Esophagus muscularis mucosa (tissue), 4 donors: ENCODE results near the gene TXNRD2.

Source experiments
- EP300 ChIP-seq: sonication (generic); formaldehyde crosslinking; IDR thresholded peaks from one replicate; pipeline ENCODE4 v1.6.1; 2017; ENCODE audit warnings: antibody characterized with exemption
- POLR2A ChIP-seq: fragments of 450-650 bp; IDR thresholded peaks from one replicate; pipeline ENCODE4 v1.6.1; 2017; ENCODE audit warnings: antibody characterized with exemption, moderate library complexity, mild to moderate bottlenecking, low read depth
- POLR2AphosphoS5 ChIP-seq, 2 donors: sonication (generic); formaldehyde crosslinking; IDR thresholded peaks; one replicate each; pipeline ENCODE4 v1.6.1; 2017; ENCODE audit warnings: antibody characterized with exemption in 2 of 2
- TF ChIP-seq, protein P1 (sequence below), 3 experiments: fragments of 200-600 bp in 2 of 3; fragments of 450-650 bp in 1 of 3; sonication (generic) in 2 of 3; IDR thresholded peaks; one replicate each; pipeline ENCODE4 v1.5.1; 2017 to 2019; ENCODE audit warnings: antibody characterized with exemption in 3 of 3, mild to moderate bottlenecking in 2 of 3, moderate library complexity in 1 of 3

DNA sequence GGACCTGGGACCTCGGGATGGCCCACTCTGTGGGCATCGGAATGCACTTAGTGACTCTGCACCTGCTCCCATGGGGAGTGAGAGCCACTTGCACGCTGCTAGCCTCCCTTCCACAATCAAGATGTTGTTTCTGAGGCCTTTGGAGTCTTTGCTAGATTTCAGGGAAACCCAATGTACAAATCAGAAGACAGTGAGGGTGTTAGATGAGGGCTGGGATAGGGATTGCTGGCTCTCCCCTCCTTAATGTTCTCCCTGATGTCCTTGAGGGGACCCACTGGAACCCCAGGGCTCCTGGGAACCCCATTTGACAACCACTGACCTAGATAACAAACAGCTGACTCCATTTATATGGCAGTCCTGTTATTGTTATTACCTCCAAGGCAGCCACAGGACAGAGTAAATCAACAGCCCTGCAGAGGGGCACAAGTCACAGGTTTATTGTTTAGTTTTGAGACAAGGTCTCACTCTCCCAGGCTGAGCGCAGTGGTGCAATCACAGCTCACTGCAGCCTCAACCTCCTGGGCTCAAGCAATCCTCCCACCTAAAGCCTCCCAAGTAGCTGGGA, 31.4 kb downstream of the TXNRD2 start:
- TF ChIP-seq POLR2AphosphoS5 (IDR thresholded peaks at IDR 0.05) (no peak), POLR2A (no peak), EP300 (no peak)
- TF ChIP-seq, protein P1, sequence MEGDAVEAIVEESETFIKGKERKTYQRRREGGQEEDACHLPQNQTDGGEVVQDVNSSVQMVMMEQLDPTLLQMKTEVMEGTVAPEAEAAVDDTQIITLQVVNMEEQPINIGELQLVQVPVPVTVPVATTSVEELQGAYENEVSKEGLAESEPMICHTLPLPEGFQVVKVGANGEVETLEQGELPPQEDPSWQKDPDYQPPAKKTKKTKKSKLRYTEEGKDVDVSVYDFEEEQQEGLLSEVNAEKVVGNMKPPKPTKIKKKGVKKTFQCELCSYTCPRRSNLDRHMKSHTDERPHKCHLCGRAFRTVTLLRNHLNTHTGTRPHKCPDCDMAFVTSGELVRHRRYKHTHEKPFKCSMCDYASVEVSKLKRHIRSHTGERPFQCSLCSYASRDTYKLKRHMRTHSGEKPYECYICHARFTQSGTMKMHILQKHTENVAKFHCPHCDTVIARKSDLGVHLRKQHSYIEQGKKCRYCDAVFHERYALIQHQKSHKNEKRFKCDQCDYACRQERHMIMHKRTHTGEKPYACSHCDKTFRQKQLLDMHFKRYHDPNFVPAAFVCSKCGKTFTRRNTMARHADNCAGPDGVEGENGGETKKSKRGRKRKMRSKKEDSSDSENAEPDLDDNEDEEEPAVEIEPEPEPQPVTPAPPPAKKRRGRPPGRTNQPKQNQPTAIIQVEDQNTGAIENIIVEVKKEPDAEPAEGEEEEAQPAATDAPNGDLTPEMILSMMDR (IDR thresholded peaks at IDR 0.05): no peak
